Mesendoderm (in vitro differentiated cells): Measurements from ENCODE around the gene RNLS.

ENCODE experiments used
- DNase-seq: peaks from one replicate; pipeline ENCODE4 v3.0.0; 2013
- H2AK5ac ChIP-seq: 2 replicates; pipeline ENCODE4 v1.6.1; 2013; ENCODE audit warnings: low read length, inconsistent platforms
- H2BK120ac ChIP-seq: 2 replicates; pipeline ENCODE4 v1.6.1; 2013; ENCODE audit warnings: low read depth, mild to moderate bottlenecking, low read length, moderate library complexity, mixed read lengths
- H2BK15ac ChIP-seq: replicated peaks from 2 replicates; pipeline ENCODE4 v1.6.1; 2013; ENCODE audit warnings: low read depth, mild to moderate bottlenecking, moderate library complexity
- H2BK5ac ChIP-seq: 2 replicates; pipeline ENCODE4 v1.6.1; 2013; ENCODE audit warnings: low read length, inconsistent platforms
- H3K18ac ChIP-seq: 2 replicates; pipeline ENCODE4 v1.6.1; 2013; ENCODE audit warnings: mild to moderate bottlenecking, low read length, mixed read lengths
- H3K23ac ChIP-seq: one replicate; pipeline ENCODE4 v1.6.1; 2013; ENCODE audit warnings: low read length
- H3K27ac ChIP-seq: 2 replicates; pipeline ENCODE4 v1.5.1; 2013; ENCODE audit warnings: low read depth, mild to moderate bottlenecking, inconsistent platforms, low read length, moderate library complexity
- H3K27me3 ChIP-seq: 2 replicates; pipeline ENCODE4 v1.6.1; 2013; ENCODE audit warnings: low read length, control low read depth, mild to moderate bottlenecking, inconsistent platforms; ENCODE audit not compliant: insufficient read depth, poor library complexity
- H3K36me3 ChIP-seq: 2 replicates; pipeline ENCODE4 v1.6.1; 2013; ENCODE audit warnings: low read length, inconsistent platforms; ENCODE audit not compliant: control insufficient read depth, insufficient read depth
- H3K4ac ChIP-seq: one replicate; pipeline ENCODE4 v1.6.1; 2013; ENCODE audit warnings: low read depth, mild to moderate bottlenecking, low read length, moderate library complexity
- H3K4me1 ChIP-seq: 2 replicates; pipeline ENCODE4 v1.6.1; 2013; ENCODE audit warnings: low read depth, low read length, inconsistent platforms; ENCODE audit not compliant: control insufficient read depth
- H3K4me2 ChIP-seq: 2 replicates; pipeline ENCODE4 v1.6.1; 2013; ENCODE audit warnings: low read length
- H3K4me3 ChIP-seq: 2 replicates; pipeline ENCODE4 v1.5.1; 2013; ENCODE audit warnings: mild to moderate bottlenecking, low read length
- H3K56ac ChIP-seq: one replicate; pipeline ENCODE4 v1.6.1; 2013; ENCODE audit warnings: low read length
- H3K79me1 ChIP-seq: 2 replicates; pipeline ENCODE4 v1.6.1; 2013; ENCODE audit warnings: low read length, inconsistent platforms
- H3K79me2 ChIP-seq: 2 replicates; pipeline ENCODE4 v1.6.1; 2013; ENCODE audit warnings: mild to moderate bottlenecking, low read length; ENCODE audit not compliant: control insufficient read depth, insufficient read depth
- H3K9ac ChIP-seq: 2 replicates; pipeline ENCODE4 v1.6.1; 2013; ENCODE audit warnings: low read length, inconsistent platforms
- H4K5ac ChIP-seq: one replicate; pipeline ENCODE4 v1.6.1; 2013; ENCODE audit warnings: low read length
- H4K8ac ChIP-seq: one replicate; pipeline ENCODE4 v1.6.1; 2013; ENCODE audit warnings: low read depth, mild to moderate bottlenecking, control low read depth, low read length, moderate library complexity
- WGBS: extraction: QIAGEN DNeasy Blood & Tissue Kit; methylation state at CpG from one replicate; pipeline ENCODE4 v1.1.7; 2013; ENCODE audit warnings: low lambda C conversion rate, missing lambda C conversion rate; ENCODE audit not compliant: insufficient coverage; ENCODE audit errors: extremely low coverage; 5-methylcytosine and 5-hydroxymethylcytosine counted together

Gene RNLS

DNA sequence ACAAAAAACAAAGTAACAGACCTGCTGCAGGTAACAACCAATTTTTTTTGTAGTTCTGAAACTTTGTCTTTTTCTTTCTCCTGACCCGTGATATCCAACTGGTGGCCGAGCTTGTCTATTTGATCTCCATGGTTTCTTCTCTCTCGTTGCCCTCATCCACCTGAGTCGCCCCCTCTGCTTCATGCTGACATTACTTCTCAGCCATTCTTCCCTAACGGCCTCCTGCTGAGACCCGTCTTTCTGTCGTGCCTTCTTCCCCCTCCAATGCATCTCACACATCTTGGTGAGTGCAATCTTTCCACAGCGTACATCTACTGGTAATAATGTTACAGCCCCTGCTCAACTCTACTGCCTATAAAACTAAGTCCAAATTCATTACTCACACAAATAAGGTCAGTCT lies 352.9 kb downstream of the RNLS start:
- no peaks in the 10 kb centered on the region for H3K79me2 ChIP-seq
- no peak overlapping the region for H2BK15ac ChIP-seq
- H2AK5ac ChIP-seq: no peak overlapping the region
- no CpG with 5 or more reads among the region's 8 CpGs for WGBS
- H3K4me1 ChIP-seq: peaks cover 3% of the 10 kb centered on the region
- no peak overlapping the region for H3K56ac ChIP-seq
- no peak overlapping the region for H4K8ac ChIP-seq
- no peak overlapping the region for H4K5ac ChIP-seq
- no peak overlapping the region for H3K9ac ChIP-seq
- H3K4me3 ChIP-seq: no peak overlapping the region
- H2BK120ac ChIP-seq: no peak overlapping the region
- H3K27ac ChIP-seq: no peak overlapping the region
- H3K4ac ChIP-seq: no peak overlapping the region
- DNase-seq: peak; percentile 62
- H3K4me2 ChIP-seq: no peak overlapping the region
- H3K79me1 ChIP-seq: no peaks in the 10 kb centered on the region
- no peaks in the 10 kb centered on the region for H3K36me3 ChIP-seq
- no peak overlapping the region for H3K23ac ChIP-seq
- no peaks in the 10 kb centered on the region for H3K27me3 ChIP-seq
- H2BK5ac ChIP-seq: no peak overlapping the region
- no peak overlapping the region for H3K18ac ChIP-seq

DNA sequence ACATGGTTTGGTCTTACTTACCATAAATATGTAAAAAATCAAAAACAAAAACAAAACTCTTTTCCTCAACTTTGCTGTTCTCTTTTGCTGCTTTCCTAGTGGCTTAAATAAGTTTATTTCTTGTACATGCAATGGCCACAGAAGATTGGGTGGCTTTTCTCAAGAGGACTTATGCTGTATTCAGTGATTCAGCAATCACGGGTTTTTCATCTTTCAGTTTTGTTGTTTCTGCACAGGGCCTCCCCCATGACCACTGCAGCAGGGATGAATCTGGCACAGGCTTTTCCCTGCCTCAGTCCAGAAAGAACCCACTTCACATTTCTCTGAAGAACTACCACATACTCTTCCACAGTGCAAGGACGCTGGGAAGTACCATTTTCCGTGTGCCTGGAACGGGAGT lies 355.0 kb downstream of the RNLS start:
- WGBS: no CpG with 5 or more reads among the region's 4 CpGs
- H4K8ac ChIP-seq: no peak overlapping the region
- no peak overlapping the region for H2BK120ac ChIP-seq
- H3K4me3 ChIP-seq: no peak overlapping the region
- H3K56ac ChIP-seq: no peak overlapping the region
- H3K79me2 ChIP-seq: no peaks in the 10 kb centered on the region
- H3K18ac ChIP-seq: no peak overlapping the region
- no peaks in the 10 kb centered on the region for H3K36me3 ChIP-seq
- no peak for DNase-seq
- no peak overlapping the region for H4K5ac ChIP-seq
- H3K9ac ChIP-seq: no peak overlapping the region
- no peak overlapping the region for H3K27ac ChIP-seq
- no peak overlapping the region for H2BK5ac ChIP-seq
- no peak overlapping the region for H3K4ac ChIP-seq
- H3K4me1 ChIP-seq: no peaks in the 10 kb centered on the region
- H2BK15ac ChIP-seq: no peak overlapping the region
- no peaks in the 10 kb centered on the region for H3K79me1 ChIP-seq
- H3K4me2 ChIP-seq: no peak overlapping the region
- H3K27me3 ChIP-seq: no peaks in the 10 kb centered on the region
- H2AK5ac ChIP-seq: no peak overlapping the region
- no peak overlapping the region for H3K23ac ChIP-seq

DNA sequence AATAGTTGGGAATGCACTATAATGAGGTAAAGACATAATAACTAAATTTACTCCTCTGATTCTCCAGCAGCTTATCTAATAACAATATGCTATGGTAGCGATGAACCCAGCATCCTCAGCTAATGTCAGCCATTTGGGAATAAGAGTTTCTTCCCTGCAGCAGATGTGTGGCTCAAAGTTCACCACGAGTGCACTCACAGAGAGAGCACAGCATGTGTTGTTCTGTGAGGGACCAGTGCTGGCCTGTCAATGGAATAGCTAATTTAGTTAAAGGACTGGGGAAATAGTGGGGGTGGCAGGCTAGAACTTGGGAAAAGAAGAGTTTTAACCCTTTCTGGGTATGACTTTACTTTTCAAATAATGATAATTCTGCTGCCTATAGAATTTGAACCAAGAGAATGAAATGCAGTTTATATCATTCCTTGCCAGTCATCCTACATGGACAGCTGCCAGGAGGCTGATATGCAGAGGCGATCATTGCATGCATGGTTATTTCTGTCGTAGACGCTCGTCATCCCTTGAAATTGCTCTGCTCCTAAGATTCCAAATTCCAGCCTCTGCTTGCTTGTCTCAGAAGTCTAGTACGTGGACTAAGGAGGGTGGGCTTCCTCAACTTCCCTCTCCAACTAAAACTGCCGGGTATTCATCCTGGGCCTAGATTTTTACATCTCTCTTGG lies 355.6 kb downstream of the RNLS start:
- Histone ChIP-seq H3K56ac (no peak overlapping the region), H4K5ac (no peak overlapping the region), H3K4ac (no peak overlapping the region), H2AK5ac (no peak overlapping the region), H3K27ac (no peak overlapping the region), H3K9ac (no peak overlapping the region), H3K79me1 (no peaks in the 10 kb centered on the region), H2BK15ac (no peak overlapping the region), H2BK120ac (no peak overlapping the region), H3K18ac (no peak overlapping the region), H2BK5ac (no peak overlapping the region), H3K36me3 (no peaks in the 10 kb centered on the region), H3K27me3 (no peaks in the 10 kb centered on the region), H3K4me3 (no peak overlapping the region), H3K23ac (no peak overlapping the region), H4K8ac (no peak overlapping the region), H3K79me2 (no peaks in the 10 kb centered on the region), H3K4me2 (no peak overlapping the region), H3K4me1 (no peaks in the 10 kb centered on the region)
- DNase-seq: no peak
- no CpG with 5 or more reads among the region's 8 CpGs for WGBS

DNA sequence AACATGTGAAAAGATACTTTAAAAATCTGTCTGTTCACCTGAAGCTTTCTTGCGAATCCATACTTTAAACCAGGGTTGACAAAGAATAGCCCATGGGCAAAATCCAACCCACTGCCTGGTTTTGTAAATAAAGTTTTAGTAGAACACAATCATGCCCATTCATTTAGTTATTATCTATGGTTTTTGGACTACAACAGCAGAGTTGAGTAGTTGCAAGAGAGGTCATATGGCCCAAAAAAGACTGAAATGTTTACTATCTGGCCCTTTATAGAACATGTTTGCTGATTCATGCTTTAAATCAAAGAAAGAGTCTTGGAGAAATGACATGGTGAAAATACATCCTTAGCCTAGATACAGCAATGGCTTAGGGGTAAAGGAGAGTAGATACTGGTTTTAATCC lies 356.2 kb downstream of the RNLS start:
- Histone ChIP-seq H3K4me1 (no peaks in the 10 kb centered on the region), H3K36me3 (no peaks in the 10 kb centered on the region), H4K8ac (no peak overlapping the region), H2BK120ac (no peak overlapping the region), H2BK15ac (no peak overlapping the region), H3K23ac (no peak overlapping the region), H2AK5ac (no peak overlapping the region), H4K5ac (no peak overlapping the region), H3K4me2 (no peak overlapping the region), H3K18ac (no peak overlapping the region), H2BK5ac (no peak overlapping the region), H3K27ac (no peak overlapping the region), H3K79me2 (no peaks in the 10 kb centered on the region), H3K4me3 (no peak overlapping the region), H3K56ac (no peak overlapping the region), H3K4ac (no peak overlapping the region), H3K9ac (no peak overlapping the region), H3K79me1 (no peaks in the 10 kb centered on the region), H3K27me3 (no peaks in the 10 kb centered on the region)
- DNase-seq: no peak
- WGBS: no CpG with 5 or more reads among the region's 1 CpG

DNA sequence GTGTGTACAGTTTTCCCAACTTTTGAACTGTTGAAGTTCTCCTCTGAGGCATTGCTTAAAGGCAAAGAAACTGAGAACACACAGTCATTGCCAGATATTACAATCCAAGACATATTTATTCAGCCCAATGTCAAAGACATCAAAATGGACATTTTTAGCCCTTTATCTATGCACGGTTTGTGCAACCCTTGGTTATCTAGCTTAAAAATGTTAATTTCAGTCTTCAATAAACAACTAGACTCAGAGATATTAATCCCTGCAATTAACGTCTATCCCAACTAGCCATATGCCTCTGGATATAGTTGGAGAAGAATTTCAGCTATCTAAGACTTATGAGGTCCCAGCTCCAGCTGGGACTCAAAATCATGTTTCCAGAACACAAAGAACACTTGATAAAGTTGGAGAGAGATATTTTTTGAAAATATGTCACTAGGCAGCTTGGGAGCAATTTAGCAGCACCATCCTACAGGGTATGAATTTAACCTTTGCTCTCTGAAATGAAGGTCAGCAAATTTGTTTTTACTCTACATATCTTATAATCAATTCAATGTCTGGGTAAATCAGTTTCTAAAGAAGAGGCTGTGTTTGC lies 357.0 kb downstream of the RNLS start:
- Histone ChIP-seq H3K4ac (no peak overlapping the region), H3K27ac (no peak overlapping the region), H3K23ac (no peak overlapping the region), H3K4me2 (no peak overlapping the region), H3K18ac (no peak overlapping the region), H2BK5ac (no peak overlapping the region), H3K9ac (no peak overlapping the region), H3K56ac (no peak overlapping the region), H2BK120ac (no peak overlapping the region), H4K5ac (no peak overlapping the region), H4K8ac (no peak overlapping the region), H2AK5ac (no peak overlapping the region), H3K27me3 (no peaks in the 10 kb centered on the region), H3K4me1 (no peaks in the 10 kb centered on the region), H3K79me1 (no peaks in the 10 kb centered on the region), H3K79me2 (no peaks in the 10 kb centered on the region), H3K36me3 (no peaks in the 10 kb centered on the region), H3K4me3 (no peak overlapping the region), H2BK15ac (no peak overlapping the region)
- WGBS: no CpG with 5 or more reads among the region's 2 CpGs
- DNase-seq: no peak
